ENCODE measurements around the gene APEX1. TPM values are rescaled to one million over a fixed set of nuclear protein-coding genes. Genes with fewer than 3 reads are reported as not detected.

The APEX1 gene
- total RNA-seq, 1 donor from 2014 or later, result 76.6 TPM

DNA sequence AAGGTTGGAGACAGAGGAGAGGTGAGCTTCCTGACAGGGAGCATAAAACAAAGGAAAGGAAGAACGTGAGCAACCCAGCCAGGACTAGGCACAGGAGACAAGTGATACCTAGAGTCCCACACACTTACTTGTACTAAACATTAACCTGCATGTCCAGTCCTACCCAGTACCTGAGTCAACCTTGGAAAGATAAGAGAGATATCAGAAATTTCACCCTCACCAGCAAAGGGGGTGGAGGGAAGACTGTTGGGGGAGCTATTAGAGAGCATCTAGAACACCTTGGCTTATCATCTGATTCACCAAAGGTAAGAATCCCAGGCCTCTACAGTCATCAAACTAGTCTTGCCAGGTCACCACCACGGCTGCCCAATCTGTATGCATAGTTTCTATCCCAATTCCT is 30.2 kb upstream of the APEX1 start:
- no peaks in the 10 kb centered on the region for H3K36me3 ChIP-seq
- Mint-ChIP-seq H3K4me3 (no peak overlapping the region), H3K36me3 (no peaks in the 10 kb centered on the region), H3K27me3 (ENCODE audit: insufficient read depth, low read depth) (peaks cover 2% of the 10 kb centered on the region), H3K9me3 (no peaks in the 10 kb centered on the region), H3K27ac (no peak overlapping the region), H3K4me1 (no peaks in the 10 kb centered on the region)
- no peaks in the 10 kb centered on the region for H3K9me3 ChIP-seq (ENCODE audit: low read depth)
- H4K20me1 ChIP-seq (ENCODE audit: low read depth), result no peaks in the 10 kb centered on the region
- no peak overlapping the region for H3K4me2 ChIP-seq
- TF ChIP-seq EZH2 (IDR thresholded peaks at IDR 0.05) (no peak), EZH2phosphoT487 (IDR thresholded peaks at IDR 0.05) (no peak)
- TF ChIP-seq, protein P1, sequence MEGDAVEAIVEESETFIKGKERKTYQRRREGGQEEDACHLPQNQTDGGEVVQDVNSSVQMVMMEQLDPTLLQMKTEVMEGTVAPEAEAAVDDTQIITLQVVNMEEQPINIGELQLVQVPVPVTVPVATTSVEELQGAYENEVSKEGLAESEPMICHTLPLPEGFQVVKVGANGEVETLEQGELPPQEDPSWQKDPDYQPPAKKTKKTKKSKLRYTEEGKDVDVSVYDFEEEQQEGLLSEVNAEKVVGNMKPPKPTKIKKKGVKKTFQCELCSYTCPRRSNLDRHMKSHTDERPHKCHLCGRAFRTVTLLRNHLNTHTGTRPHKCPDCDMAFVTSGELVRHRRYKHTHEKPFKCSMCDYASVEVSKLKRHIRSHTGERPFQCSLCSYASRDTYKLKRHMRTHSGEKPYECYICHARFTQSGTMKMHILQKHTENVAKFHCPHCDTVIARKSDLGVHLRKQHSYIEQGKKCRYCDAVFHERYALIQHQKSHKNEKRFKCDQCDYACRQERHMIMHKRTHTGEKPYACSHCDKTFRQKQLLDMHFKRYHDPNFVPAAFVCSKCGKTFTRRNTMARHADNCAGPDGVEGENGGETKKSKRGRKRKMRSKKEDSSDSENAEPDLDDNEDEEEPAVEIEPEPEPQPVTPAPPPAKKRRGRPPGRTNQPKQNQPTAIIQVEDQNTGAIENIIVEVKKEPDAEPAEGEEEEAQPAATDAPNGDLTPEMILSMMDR (IDR thresholded peaks at IDR 0.05), result no peak
- no peak overlapping the region for H3K4me3 ChIP-seq
- H3F3A ChIP-seq (ENCODE audit: low read depth), result no peaks in the 10 kb centered on the region
- H3K27me3 ChIP-seq, result no peaks in the 10 kb centered on the region
- no peak for DNase-seq (ENCODE audit: low spot score)
- no peak overlapping the region for H3K27ac ChIP-seq
- H2AFZ ChIP-seq (replicated peaks), result no peak overlapping the region
- no peak overlapping the region for H3K9ac ChIP-seq
- no peaks in the 10 kb centered on the region for H3K79me2 ChIP-seq (ENCODE audit: low read depth)
- H3K4me1 ChIP-seq, result no peaks in the 10 kb centered on the region

DNA sequence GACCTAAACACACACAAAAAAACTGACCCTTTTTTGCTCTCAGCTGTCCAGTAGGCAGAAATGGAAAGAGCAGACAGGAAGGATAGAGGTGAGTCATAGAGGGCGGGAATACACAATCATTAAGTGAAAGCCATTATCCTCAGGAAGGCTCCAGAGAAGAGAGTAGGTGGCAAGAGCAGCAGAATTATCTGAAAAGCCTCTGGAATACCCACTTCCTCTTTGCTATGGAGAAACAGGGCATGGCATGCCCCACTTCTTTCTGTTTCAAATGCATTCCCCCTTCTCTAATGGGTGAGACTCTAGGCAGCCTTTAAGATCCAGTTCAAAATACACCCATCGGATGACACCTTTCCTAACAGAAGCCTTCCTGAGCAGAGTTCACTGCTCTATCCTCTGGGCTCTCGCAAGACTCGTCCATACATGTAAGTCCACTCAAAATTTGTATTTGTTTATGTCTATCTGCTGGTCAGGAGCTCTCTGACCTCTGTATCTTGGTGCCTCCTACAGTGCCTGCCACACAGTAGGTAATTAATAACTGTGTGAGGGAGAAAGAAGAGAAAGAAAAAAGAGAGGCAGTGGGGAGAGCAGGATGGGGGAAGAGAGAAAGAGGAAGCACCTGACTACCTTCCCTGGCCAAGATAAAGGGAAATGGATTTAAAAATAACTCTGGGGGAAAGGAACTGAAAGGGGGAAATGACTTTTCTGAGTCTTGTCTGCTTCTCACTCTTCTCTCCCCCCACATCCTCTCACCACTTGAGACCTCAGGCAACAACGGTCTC is 27.6 kb upstream of the APEX1 start:
- Histone ChIP-seq H3K9me3 (ENCODE audit: low read depth) (no peaks in the 10 kb centered on the region), H3F3A (ENCODE audit: low read depth) (no peaks in the 10 kb centered on the region), H3K4me1 (no peaks in the 10 kb centered on the region), H3K27ac (no peak overlapping the region), H3K4me2 (no peak overlapping the region), H3K4me3 (no peak overlapping the region), H3K27me3 (no peaks in the 10 kb centered on the region), H2AFZ (replicated peaks) (no peak overlapping the region), H4K20me1 (ENCODE audit: low read depth) (no peaks in the 10 kb centered on the region), H3K9ac (no peak overlapping the region), H3K36me3 (no peaks in the 10 kb centered on the region), H3K79me2 (ENCODE audit: low read depth) (no peaks in the 10 kb centered on the region)
- H3K4me1 Mint-ChIP-seq, result no peaks in the 10 kb centered on the region
- no peak overlapping the region for H3K27ac Mint-ChIP-seq
- no peak for DNase-seq (ENCODE audit: low spot score)
- H3K36me3 Mint-ChIP-seq, result no peaks in the 10 kb centered on the region
- TF ChIP-seq EZH2phosphoT487 (IDR thresholded peaks at IDR 0.05), result no peak
- TF ChIP-seq EZH2 (IDR thresholded peaks at IDR 0.05), result no peak
- TF ChIP-seq, protein P1 (IDR thresholded peaks at IDR 0.05), result no peak
- no peaks in the 10 kb centered on the region for H3K9me3 Mint-ChIP-seq
- H3K27me3 Mint-ChIP-seq (ENCODE audit: insufficient read depth, low read depth), result peaks cover 3% of the 10 kb centered on the region
- H3K4me3 Mint-ChIP-seq, result no peak overlapping the region

- H3K4me1 ChIP-seq, result no peaks in the 10 kb centered on the region
- DNase-seq (ENCODE audit: low spot score), result no peak
- no peaks in the 10 kb centered on the region for H3K4me1 Mint-ChIP-seq
- no peaks in the 10 kb centered on the region for H3K36me3 ChIP-seq
- H2AFZ ChIP-seq (replicated peaks), result no peak overlapping the region
- H3K27ac ChIP-seq, result no peak overlapping the region
- H3K9me3 ChIP-seq (ENCODE audit: low read depth), result no peaks in the 10 kb centered on the region
- no peak overlapping the region for H3K4me2 ChIP-seq
- H3K27me3 ChIP-seq, result no peaks in the 10 kb centered on the region
- no peaks in the 10 kb centered on the region for H3K9me3 Mint-ChIP-seq
- H3K36me3 Mint-ChIP-seq, result no peaks in the 10 kb centered on the region
- no peak overlapping the region for H3K4me3 ChIP-seq
- no peak for TF ChIP-seq EZH2phosphoT487 (IDR thresholded peaks at IDR 0.05)
- TF ChIP-seq, protein P1 (IDR thresholded peaks at IDR 0.05), result no peak
- no peak for TF ChIP-seq EZH2 (IDR thresholded peaks at IDR 0.05)
- H3K79me2 ChIP-seq (ENCODE audit: low read depth), result no peaks in the 10 kb centered on the region
- H3F3A ChIP-seq (ENCODE audit: low read depth), result no peaks in the 10 kb centered on the region
- H3K4me3 Mint-ChIP-seq, result no peak overlapping the region
- H3K27ac Mint-ChIP-seq, result no peak overlapping the region
- no peaks in the 10 kb centered on the region for H4K20me1 ChIP-seq (ENCODE audit: low read depth)
- H3K27me3 Mint-ChIP-seq (ENCODE audit: insufficient read depth, low read depth), result peaks cover 3% of the 10 kb centered on the region
- no peak overlapping the region for H3K9ac ChIP-seq
Observed at GRCh38 chr14:20428010-20428365, 27.0 kb upstream of the APEX1 start.
